CD14-positive monocyte (primary cell): ENCODE measurements around the gene UBAP2L. TPM values are rescaled to one million over a fixed set of nuclear protein-coding genes. Genes with fewer than 3 reads are reported as not detected.

ENCODE experiments used
- DNase-seq, 3 donors: peaks; one replicate each; pipeline ENCODE4 v3.0.0-alpha.2; 2011 to 2022
- H2AFZ ChIP-seq: 2 replicates; pipeline ENCODE4 v1.6.0; 2012; ENCODE audit warnings: mild to moderate bottlenecking, low read depth, low read length, inconsistent platforms; ENCODE audit not compliant: insufficient read depth, poor library complexity, severe bottlenecking
- H3K27ac ChIP-seq, 2 donors: 1 replicate in 1 of 2; 2 replicates in 1 of 2; pipeline ENCODE4 v1.5.1; 2012 to 2013; ENCODE audit warnings: low read length in 2 of 2, control low read depth in 1 of 2, inconsistent platforms in 1 of 2, low read depth in 1 of 2, mild to moderate bottlenecking in 1 of 2
- H3K27me3 ChIP-seq, 2 donors: one replicate each; pipeline versions ENCODE4 v1.6.0 to v1.6.1; 2011 to 2013; ENCODE audit warnings: low read length in 2 of 2; ENCODE audit not compliant: control insufficient read depth in 2 of 2, insufficient read depth in 2 of 2
- H3K36me3 ChIP-seq, 2 donors: replicated peaks in 1 of 2; 1 replicate in 1 of 2; 2 replicates in 1 of 2; pipeline versions ENCODE4 v1.5.1 to v1.6.1; 2012 to 2013; ENCODE audit warnings: low read length in 2 of 2, control low read depth in 1 of 2, inconsistent platforms in 1 of 2, mild to moderate bottlenecking in 1 of 2; ENCODE audit not compliant: insufficient read depth in 2 of 2, control insufficient read depth in 1 of 2
- H3K4me1 ChIP-seq, 2 donors: 1 replicate in 1 of 2; 2 replicates in 1 of 2; pipeline versions ENCODE4 v1.5.1 to v1.6.1; 2012 to 2013; ENCODE audit warnings: low read length in 2 of 2, control low read depth in 1 of 2, inconsistent platforms in 1 of 2, mild to moderate bottlenecking in 1 of 2, moderate library complexity in 1 of 2; ENCODE audit not compliant: insufficient read depth in 2 of 2, control insufficient read depth in 1 of 2
- H3K4me2 ChIP-seq: replicated peaks from 2 replicates; pipeline ENCODE3; 2012; ENCODE audit warnings: low read length, moderate library complexity, mild to moderate bottlenecking; ENCODE audit not compliant: poor library complexity, severe bottlenecking; ENCODE audit errors: extremely low read depth
- H3K4me3 ChIP-seq, 3 experiments: fragments of 200-600 bp in 1 of 3; sonication (generic) in 1 of 3; replicated peaks in 1 of 3; 1 replicate in 2 of 3; 2 replicates in 1 of 3; pipeline ENCODE4 v1.5.1; 2011 to 2013; ENCODE audit warnings: low read length in 3 of 3, mild to moderate bottlenecking in 3 of 3, control low read depth in 2 of 3, low read depth in 2 of 3, inconsistent platforms in 1 of 3, moderate library complexity in 1 of 3
- H3K79me2 ChIP-seq: 2 replicates; pipeline ENCODE4 v1.6.0; 2012; ENCODE audit warnings: mild to moderate bottlenecking, control low read depth, inconsistent platforms, low read length, moderate library complexity; ENCODE audit not compliant: insufficient read depth
- H3K9ac ChIP-seq: 2 replicates; pipeline ENCODE4 v1.6.0; 2017; ENCODE audit warnings: low read length, mild to moderate bottlenecking; ENCODE audit not compliant: insufficient read depth, poor library complexity, severe bottlenecking
- H3K9me3 ChIP-seq, 2 donors: replicated peaks in 1 of 2; 1 replicate in 1 of 2; 2 replicates in 1 of 2; pipeline versions ENCODE4 v1.5.1 to v1.6.1; 2012 to 2013; ENCODE audit warnings: low read length in 2 of 2, control low read depth in 1 of 2; ENCODE audit not compliant: control insufficient read depth in 1 of 2, insufficient read depth in 1 of 2
- H4K20me1 ChIP-seq: 2 replicates; pipeline ENCODE4 v1.6.0; 2012; ENCODE audit warnings: mild to moderate bottlenecking, low read length, control low read depth, moderate library complexity; ENCODE audit not compliant: insufficient read depth
- H3K27ac Mint-ChIP-seq, 7 donors: one replicate each; pipeline ENCODE4 v1.8.0; 2020; ENCODE audit warnings: mild to moderate bottlenecking in 7 of 7, mixed read lengths in 7 of 7, moderate library complexity in 6 of 7, inconsistent platforms in 2 of 7
- H3K27me3 Mint-ChIP-seq, 3 donors: one replicate each; pipeline ENCODE4 v1.8.0; 2021 to 2022; ENCODE audit warnings: low read depth in 3 of 3, mild to moderate bottlenecking in 3 of 3, mixed read lengths in 3 of 3, moderate library complexity in 3 of 3, inconsistent platforms in 1 of 3
- H3K36me3 Mint-ChIP-seq, 2 donors: one replicate each; pipeline ENCODE4 v1.8.0; 2020; ENCODE audit warnings: mixed read lengths in 2 of 2, inconsistent platforms in 1 of 2, mild to moderate bottlenecking in 1 of 2
- H3K4me1 Mint-ChIP-seq: one replicate; pipeline ENCODE4 v1.8.0; 2020; ENCODE audit warnings: mild to moderate bottlenecking, mixed read lengths
- H3K4me3 Mint-ChIP-seq, 2 donors: one replicate each; pipeline ENCODE4 v1.8.0; 2020; ENCODE audit warnings: mild to moderate bottlenecking in 2 of 2, mixed read lengths in 2 of 2, moderate library complexity in 1 of 2
- H3K9me3 Mint-ChIP-seq, 7 donors: one replicate each; pipeline ENCODE4 v1.8.0; 2020 to 2022; ENCODE audit warnings: mixed read lengths in 7 of 7, mild to moderate bottlenecking in 6 of 7, moderate library complexity in 6 of 7, inconsistent platforms in 2 of 7
- CTCF ChIP-seq: fragments of 200-600 bp; IDR thresholded peaks from one replicate; pipeline ENCODE4 v1.8.0; 2022; ENCODE audit warnings: antibody characterized with exemption, mild to moderate bottlenecking
- WGBS: methylation state at CpG from one replicate; pipeline ENCODE4 v1.1.5; 2013; ENCODE audit warnings: missing lambda C conversion rate; ENCODE audit not compliant: insufficient coverage; 5-methylcytosine and 5-hydroxymethylcytosine counted together
- intact Hi-C, 2 donors: fragments of 100-400 bp; cut with micrococcal nuclease; formaldehyde crosslinking; loops; one replicate each; pipeline versions ENCODE4 v1.15.0 to v1.15.1; 2023
- polyA plus RNA-seq, 3 donors: library from polyadenylated mRNA; depleted of rRNA in 1 of 3; unstranded in 2 of 3; stranded (reverse) in 1 of 3; fragments of 300-500 nt in 2 of 3; fragments of >200 nt in 1 of 3; fragmentation: Illumina TruSeq in 2 of 3; gene quantifications; 1 replicate in 2 of 3; 2 replicates in 1 of 3; pipeline ENCODE4 v1.2.3, GENCODE V29; 2012 to 2021

The UBAP2L gene
- polyA plus RNA-seq, 3 donors, result 40.1 to 200 (median 46.8) TPM

- H3K4me2 ChIP-seq, result peak overlapping the region; percentile 82
- H4K20me1 ChIP-seq, result peaks cover 100% of the 10 kb centered on the region
- H3K4me1 ChIP-seq, result peaks cover 58 to 59% of the 10 kb centered on the region in 2 donors
- Mint-ChIP-seq H3K36me3 (peaks cover 47 to 78% of the 10 kb centered on the region in 2 donors), H3K27me3 (peaks cover 0 to 1% (median 0%) of the 10 kb centered on the region in 3 donors), H3K27ac (peak overlapping the region; percentile 43 to 100 (median 84)), H3K4me3 (peak overlapping the region; percentile 50 to 54), H3K9me3 (no peaks in the 10 kb centered on the region), H3K4me1 (peaks cover 59% of the 10 kb centered on the region)
- DNase-seq, result peak in 1 of 3 donors; percentile 24
- no peaks in the 10 kb centered on the region for H3K9me3 ChIP-seq
- intact Hi-C loops, result no loop called here
- no peak for TF ChIP-seq CTCF
- WGBS, result no CpG with 5 or more reads among the region's 2 CpGs
- peaks cover 42 to 52% of the 10 kb centered on the region in 2 donors for H3K36me3 ChIP-seq
- no peaks in the 10 kb centered on the region for H3K27me3 ChIP-seq
- H3K27ac ChIP-seq, result peak overlapping the region; percentile 36 to 83
- H3K4me3 ChIP-seq, result peak overlapping the region in 2 of 3 experiments; percentile 5 to 98
- H3K9ac ChIP-seq, result no peak overlapping the region
- no peak overlapping the region for H2AFZ ChIP-seq
- H3K79me2 ChIP-seq, result peaks cover 100% of the 10 kb centered on the region
These were observed 44.4 kb upstream of the UBAP2L start for GRCh38 chr1:154176337-154176736.

GRCh38 chr1:154178013-154178412 lies 42.7 kb upstream of the UBAP2L start:
- H3K4me3 ChIP-seq, result peak overlapping the region in 1 of 3 experiments; percentile 98
- WGBS, result no CpG with 5 or more reads among the region's 2 CpGs
- H3K36me3 Mint-ChIP-seq, result peaks cover 34 to 72% of the 10 kb centered on the region in 2 donors
- H3K36me3 ChIP-seq, result peaks cover 25 to 35% of the 10 kb centered on the region in 2 donors
- H3K4me2 ChIP-seq, result peak overlapping the region; percentile 82
- peaks cover 66% of the 10 kb centered on the region for H3K4me1 Mint-ChIP-seq
- H3K4me3 Mint-ChIP-seq, result peak overlapping the region; percentile 56 to 63
- peak in 1 of 3 donors; percentile 28 for DNase-seq
- no peak overlapping the region for H3K9ac ChIP-seq
- H3K27me3 Mint-ChIP-seq, result peaks cover 0 to 4% (median 0%) of the 10 kb centered on the region in 3 donors
- peaks cover 100% of the 10 kb centered on the region for H4K20me1 ChIP-seq
- H3K27ac Mint-ChIP-seq, result peak overlapping the region; percentile 89 to 100 (median 99)
- H2AFZ ChIP-seq, result no peak overlapping the region
- TF ChIP-seq CTCF, result no peak
- peaks cover 99% of the 10 kb centered on the region for H3K79me2 ChIP-seq
- H3K27me3 ChIP-seq, result no peaks in the 10 kb centered on the region
- H3K27ac ChIP-seq, result peak overlapping the region; percentile 54 to 83
- peaks cover 0 to 4% (median 0%) of the 10 kb centered on the region in 7 donors for H3K9me3 Mint-ChIP-seq
- intact Hi-C loops, result no loop called here
- no peaks in the 10 kb centered on the region for H3K9me3 ChIP-seq
- H3K4me1 ChIP-seq, result peaks cover 61 to 68% of the 10 kb centered on the region in 2 donors
